Measurements from ENCODE around the gene SKIC8. TPM values are rescaled to one million over a fixed set of nuclear protein-coding genes. Genes with fewer than 3 reads are reported as not detected.

The SKIC8 gene
- total RNA-seq, 1 experiment from 2014 or later, result 44.5 TPM

- intact Hi-C loops (cut with micrococcal nuclease; ENCODE audit: unreplicated experiment), result no loop called here
- H3K79me2 ChIP-seq (ENCODE audit: low read depth), result no peaks in the 10 kb centered on the region
- H3F3A ChIP-seq (ENCODE audit: insufficient read depth, low read depth), result no peaks in the 10 kb centered on the region
- H3K4me2 ChIP-seq, result no peak overlapping the region
- no peak for DNase-seq
- H3K4me3 ChIP-seq, result no peak overlapping the region
- H2AFZ ChIP-seq, result no peak overlapping the region
- no peaks in the 10 kb centered on the region for H3K36me3 ChIP-seq (ENCODE audit: low read depth)
- no peaks in the 10 kb centered on the region for H4K20me1 ChIP-seq (ENCODE audit: insufficient read depth)
- H3K4me1 ChIP-seq (replicated peaks; ENCODE audit: insufficient read depth), result no peaks in the 10 kb centered on the region
- ChIA-PET CTCF (no interaction called here), POLR2A (ENCODE audit: unreplicated experiment) (no interaction called here)
- H3K9me3 ChIP-seq (ENCODE audit: insufficient read depth, low read depth), result no peaks in the 10 kb centered on the region
- H3K27me3 ChIP-seq (ENCODE audit: insufficient read depth, low read depth), result peaks cover 84% of the 10 kb centered on the region
- no TSS peak for BruUV-seq (replicated peaks)
- no peaks in the 10 kb centered on the region for H3K9me2 ChIP-seq (ENCODE audit: insufficient read depth)
- no peak overlapping the region for H3K27ac ChIP-seq
- TF ChIP-seq, protein P1, sequence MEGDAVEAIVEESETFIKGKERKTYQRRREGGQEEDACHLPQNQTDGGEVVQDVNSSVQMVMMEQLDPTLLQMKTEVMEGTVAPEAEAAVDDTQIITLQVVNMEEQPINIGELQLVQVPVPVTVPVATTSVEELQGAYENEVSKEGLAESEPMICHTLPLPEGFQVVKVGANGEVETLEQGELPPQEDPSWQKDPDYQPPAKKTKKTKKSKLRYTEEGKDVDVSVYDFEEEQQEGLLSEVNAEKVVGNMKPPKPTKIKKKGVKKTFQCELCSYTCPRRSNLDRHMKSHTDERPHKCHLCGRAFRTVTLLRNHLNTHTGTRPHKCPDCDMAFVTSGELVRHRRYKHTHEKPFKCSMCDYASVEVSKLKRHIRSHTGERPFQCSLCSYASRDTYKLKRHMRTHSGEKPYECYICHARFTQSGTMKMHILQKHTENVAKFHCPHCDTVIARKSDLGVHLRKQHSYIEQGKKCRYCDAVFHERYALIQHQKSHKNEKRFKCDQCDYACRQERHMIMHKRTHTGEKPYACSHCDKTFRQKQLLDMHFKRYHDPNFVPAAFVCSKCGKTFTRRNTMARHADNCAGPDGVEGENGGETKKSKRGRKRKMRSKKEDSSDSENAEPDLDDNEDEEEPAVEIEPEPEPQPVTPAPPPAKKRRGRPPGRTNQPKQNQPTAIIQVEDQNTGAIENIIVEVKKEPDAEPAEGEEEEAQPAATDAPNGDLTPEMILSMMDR (conservative IDR thresholded peaks at IDR 0.05), result no peak
- TF ChIP-seq EZH2 (IDR thresholded peaks at IDR 0.05; ENCODE audit: low read depth), result 0 out of 2 replicates have a peak, but pooled peaks have one; percentile 67
Observed at GRCh38 chr15:78341057-78341987, 41.9 kb upstream of the SKIC8 start.

GRCh38 chr15:78340231-78341056 lies 41.0 kb upstream of the SKIC8 start, which contains the start of gene CRABP1:
TSS of gene CRABP1 (plus strand) at chr15:78340353. CDS start at chr15:78340429, 76 bp downstream.
- H3K9me2 ChIP-seq (ENCODE audit: insufficient read depth), result no peaks in the 10 kb centered on the region
- no peak within 1 kb of the TSS for H2AFZ ChIP-seq
- no peak for DNase-seq
- no peak within 1 kb of the TSS for H3K27ac ChIP-seq
- no peaks in the 10 kb centered on the region for H3K9me3 ChIP-seq (ENCODE audit: insufficient read depth, low read depth)
- no peaks in the 10 kb centered on the region for H3F3A ChIP-seq (ENCODE audit: insufficient read depth, low read depth)
- peaks cover 84% of the 10 kb centered on the region for H3K27me3 ChIP-seq (ENCODE audit: insufficient read depth, low read depth)
- no TSS peak for BruUV-seq (replicated peaks)
- intact Hi-C loops (cut with micrococcal nuclease; ENCODE audit: unreplicated experiment), result no loop called here
- H3K36me3 ChIP-seq (ENCODE audit: low read depth), result no peaks in the 10 kb centered on the region
- no peak within 1 kb of the TSS for H3K4me2 ChIP-seq
- no peak within 1 kb of the TSS for H3K4me3 ChIP-seq
- no peaks in the 10 kb centered on the region for H4K20me1 ChIP-seq (ENCODE audit: insufficient read depth)
- ChIA-PET POLR2A (ENCODE audit: unreplicated experiment) (no interaction called here), CTCF (no interaction called here)
- TF ChIP-seq, protein P1 (conservative IDR thresholded peaks at IDR 0.05), result no peak
- no peak for TF ChIP-seq EZH2 (IDR thresholded peaks at IDR 0.05; ENCODE audit: low read depth)
- H3K4me1 ChIP-seq (replicated peaks; ENCODE audit: insufficient read depth), result no peaks in the 10 kb centered on the region
- H3K79me2 ChIP-seq (ENCODE audit: low read depth), result no peaks in the 10 kb centered on the region

GRCh38 chr15:78339559-78339958 lies 40.1 kb upstream of the SKIC8 start:
- intact Hi-C loops (cut with micrococcal nuclease; ENCODE audit: unreplicated experiment), result no loop called here
- TF ChIP-seq, protein P1 (conservative IDR thresholded peaks at IDR 0.05), result no peak
- TF ChIP-seq EZH2 (IDR thresholded peaks at IDR 0.05; ENCODE audit: low read depth), result no peak
- H3F3A ChIP-seq (ENCODE audit: insufficient read depth, low read depth), result no peaks in the 10 kb centered on the region
- H3K4me1 ChIP-seq (replicated peaks; ENCODE audit: insufficient read depth), result no peaks in the 10 kb centered on the region
- H3K4me2 ChIP-seq, result no peak overlapping the region
- peaks cover 79% of the 10 kb centered on the region for H3K27me3 ChIP-seq (ENCODE audit: insufficient read depth, low read depth)
- BruUV-seq (replicated peaks), result no TSS peak
- no peak for DNase-seq
- ChIA-PET POLR2A (ENCODE audit: unreplicated experiment) (interaction anchor here (0.6 kb wide), 1 partner anchor 35 kb away, joined by 11 read pairs; no protein-coding TSS in a partner anchor), CTCF (no interaction called here)
- H3K36me3 ChIP-seq (ENCODE audit: low read depth), result no peaks in the 10 kb centered on the region
- H2AFZ ChIP-seq, result no peak overlapping the region
- H3K9me3 ChIP-seq (ENCODE audit: insufficient read depth, low read depth), result no peaks in the 10 kb centered on the region
- H3K9me2 ChIP-seq (ENCODE audit: insufficient read depth), result no peaks in the 10 kb centered on the region
- H4K20me1 ChIP-seq (ENCODE audit: insufficient read depth), result no peaks in the 10 kb centered on the region
- no peak overlapping the region for H3K4me3 ChIP-seq
- no peaks in the 10 kb centered on the region for H3K79me2 ChIP-seq (ENCODE audit: low read depth)
- no peak overlapping the region for H3K27ac ChIP-seq
